GM12878 (cell line): Measurements from ENCODE around the gene NDRG4. TPM values are rescaled to one million over a fixed set of nuclear protein-coding genes. Genes with fewer than 3 reads are reported as not detected.
A peak's percentile ranks its signal among the peaks of the same experiment; 100 is the strongest.

Source experiments
- ATAC-seq: fragments of 200-7000 bp; cut with Tn5 transposase; 3 replicates; pipeline ENCODE4 v1.9.1; 2020; ENCODE audit warnings: mild to moderate bottlenecking, moderate library complexity
- BruUV-seq: library from RNA; stranded (reverse); fragments of 400-500 nt; replicated peaks from 2 replicates; lab custom pipeline; 2021; lab: Mats Ljungman, UMichigan
- CTCF ChIA-PET: fragments of 300-600 bp; sonication (Branson Sonifier 250); formaldehyde crosslinking; extraction: SDS; loops from one replicate; lab custom pipeline; 2021; ENCODE audit warnings: inconsistent platforms; lab: Yijun Ruan, JAX
- POLR2A ChIA-PET: fragments of 350-600 bp; formaldehyde crosslinking; extraction: SDS; loops from one replicate; lab custom pipeline; 2021; ENCODE audit warnings: inconsistent platforms; lab: Charles Lee
- RAD21 ChIA-PET: fragments of 300-600 bp; sonication (Branson Sonifier 250); formaldehyde crosslinking; loops from one replicate; lab custom pipeline; 2023; ENCODE audit warnings: antibody characterized with exemption; ENCODE audit not compliant: unreplicated experiment; lab: Charles Lee
- SMC1A ChIA-PET: fragments of 300-600 bp; sonication (Branson Sonifier 250); formaldehyde crosslinking; loops from one replicate; lab custom pipeline; 2023; ENCODE audit not compliant: unreplicated experiment, uncharacterized antibody; lab: Charles Lee
- DNase-seq: peaks from one replicate; pipeline ENCODE4 v3.0.0-alpha.2; 2011; ENCODE audit warnings: low read depth, low spot score
- FAIRE-seq: peaks from 3 replicates; lab custom pipeline; 2011; peaks lifted over from hg19 to GRCh38; lab: Jason Lieb, UNC
- H2AFZ ChIP-seq: 2 replicates; pipeline ENCODE4 v1.6.0; 2011; ENCODE audit warnings: low read depth, low read length, control low read depth; ENCODE audit not compliant: control insufficient read depth
- H3K27ac ChIP-seq: 2 replicates; pipeline ENCODE4 v1.5.1; 2011; ENCODE audit warnings: control low read depth; ENCODE audit not compliant: control insufficient read depth, insufficient read depth
- H3K27me3 ChIP-seq, 2 experiments: replicated peaks in 1 of 2; 2 replicates each; pipeline versions ENCODE4 v1.6.0 to v1.6.1; 2011; ENCODE audit warnings: low read length in 1 of 2; ENCODE audit not compliant: control insufficient read depth in 2 of 2, insufficient read depth in 2 of 2
- H3K36me3 ChIP-seq, 2 experiments: 2 replicates each; pipeline ENCODE4 v1.5.1; 2011; ENCODE audit warnings: low read length in 1 of 2; ENCODE audit not compliant: control insufficient read depth in 2 of 2, insufficient read depth in 2 of 2
- H3K4me1 ChIP-seq: 2 replicates; pipeline ENCODE4 v1.6.1; 2011; ENCODE audit warnings: mild to moderate bottlenecking, low read length, moderate library complexity, mixed read lengths; ENCODE audit not compliant: control insufficient read depth, insufficient read depth
- H3K4me2 ChIP-seq: 2 replicates; pipeline ENCODE4 v1.6.0; 2011; ENCODE audit warnings: control low read depth; ENCODE audit not compliant: control insufficient read depth, insufficient read depth
- H3K4me3 ChIP-seq: fragments of 200-600 bp; sonication (generic); 2 replicates; pipeline ENCODE4 v1.5.1; 2016
- H3K79me2 ChIP-seq: 2 replicates; pipeline ENCODE4 v1.6.0; 2011; ENCODE audit warnings: low read length; ENCODE audit not compliant: control insufficient read depth, insufficient read depth
- H3K9ac ChIP-seq: 2 replicates; pipeline ENCODE4 v1.8.0; 2011; ENCODE audit warnings: low read length, control low read depth, mixed read lengths; ENCODE audit not compliant: control insufficient read depth, insufficient read depth
- H3K9me3 ChIP-seq: replicated peaks from 3 replicates; pipeline ENCODE4 v1.5.1; 2011; ENCODE audit warnings: mild to moderate bottlenecking, low read length; ENCODE audit not compliant: control insufficient read depth, insufficient read depth
- H4K20me1 ChIP-seq: 2 replicates; pipeline ENCODE4 v1.6.0; 2011; ENCODE audit not compliant: control insufficient read depth, insufficient read depth
- ATF3 ChIP-seq: IDR thresholded peaks from 2 replicates; pipeline ENCODE4 v1.6.1; 2011; ENCODE audit warnings: low read depth, mild to moderate bottlenecking, low read length, moderate library complexity, borderline replicate concordance; ENCODE audit errors: extremely low read depth
- CHD2 ChIP-seq: IDR thresholded peaks from 2 replicates; pipeline ENCODE4 v1.6.1; 2011; ENCODE audit warnings: low read depth, low read length, improper control_type of control experiment, borderline replicate concordance
- CTCF ChIP-seq, 3 experiments: IDR thresholded peaks in 2 of 3; conservative IDR thresholded peaks in 1 of 3; 2 replicates each; pipeline ENCODE4 v1.5.1; 2011; ENCODE audit warnings: low read depth in 3 of 3, low read length in 3 of 3, mild to moderate bottlenecking in 3 of 3, control low read depth in 2 of 3, moderate library complexity in 2 of 3, inconsistent platforms in 1 of 3, mixed read lengths in 1 of 3; ENCODE audit not compliant: control insufficient read depth in 2 of 3, insufficient read depth in 1 of 3; ENCODE audit errors: extremely low read depth in 1 of 3
- IKZF1 ChIP-seq: fragments of 450-650 bp; conservative IDR thresholded peaks from 2 replicates; pipeline ENCODE4 v1.6.1; 2017; ENCODE audit warnings: antibody characterized with exemption, mild to moderate bottlenecking
- IKZF2 ChIP-seq, 2 experiments: fragments of 450-650 bp; IDR thresholded peaks; 2 replicates each; pipeline ENCODE4 v1.6.1; 2017; ENCODE audit warnings: mild to moderate bottlenecking in 2 of 2, moderate library complexity in 2 of 2
- MEF2B ChIP-seq: fragments of 450-650 bp; IDR thresholded peaks from 2 replicates; pipeline ENCODE4 v1.6.1; 2018; ENCODE audit warnings: mild to moderate bottlenecking, moderate library complexity; ENCODE audit not compliant: partially characterized antibody, poor library complexity, severe bottlenecking
- NRF1 ChIP-seq: conservative IDR thresholded peaks from 2 replicates; pipeline ENCODE4 v1.6.1; 2011; ENCODE audit warnings: mild to moderate bottlenecking, low read depth, low read length, improper control_type of control experiment
- POLR2A ChIP-seq: IDR thresholded peaks from 2 replicates; pipeline ENCODE4 v1.6.1; 2011; ENCODE audit warnings: low read depth, mild to moderate bottlenecking, low read length
- REST ChIP-seq: IDR thresholded peaks from 2 replicates; pipeline ENCODE4 v1.6.1; 2012; ENCODE audit warnings: mild to moderate bottlenecking, low read depth, low read length
- SKIL ChIP-seq: fragments of 450-650 bp; IDR thresholded peaks from 2 replicates; pipeline ENCODE4 v1.6.1; 2017; ENCODE audit warnings: mild to moderate bottlenecking, low read depth, inconsistent platforms; ENCODE audit not compliant: poor library complexity, severe bottlenecking
- SMARCA5 ChIP-seq: fragments of 450-650 bp; IDR thresholded peaks from 2 replicates; pipeline ENCODE4 v1.6.1; 2017; ENCODE audit warnings: mild to moderate bottlenecking
- SMC3 ChIP-seq: IDR thresholded peaks from 2 replicates; pipeline ENCODE4 v1.6.1; 2011; ENCODE audit warnings: low read length, improper control_type of control experiment, borderline replicate concordance
- TARDBP ChIP-seq: IDR thresholded peaks from 2 replicates; pipeline ENCODE4 v1.6.1; 2016; ENCODE audit warnings: borderline replicate concordance
- TCF12 ChIP-seq: IDR thresholded peaks from 2 replicates; pipeline ENCODE4 v1.6.1; 2011; ENCODE audit warnings: low read depth, mild to moderate bottlenecking, low read length
- WGBS: methylation state at CpG from one replicate; pipeline ENCODE4 v1.1.6; 2016; ENCODE audit warnings: low lambda C conversion rate; ENCODE audit not compliant: insufficient replicate concordance, insufficient coverage; ENCODE audit errors: missing lambda C conversion rate; 5-methylcytosine and 5-hydroxymethylcytosine counted together
- in situ Hi-C: fragments of 300-500 bp; cut with MboI; formaldehyde crosslinking; loops from 9 replicates; pipeline ENCODE4 v1.14.3; 2018; ENCODE audit warnings: mixed read lengths
- intact Hi-C: fragments of 100-400 bp; cut with micrococcal nuclease; formaldehyde crosslinking; loops from one replicate; pipeline ENCODE4 v1.14.2; 2022; ENCODE audit not compliant: unreplicated experiment
- polyA plus RNA-seq, 11 experiments: library from polyadenylated mRNA; depleted of rRNA in 4 of 11; unstranded in 6 of 11; stranded (reverse) in 5 of 11; fragments of >200 nt; fragmentation: Nextera tagmentation in 4 of 11; fragmentation: Illumina TruSeq in 1 of 11; extraction: Ambion mirVana in 4 of 11; extraction: Trizol in 1 of 11; gene quantifications; 1 replicate in 1 of 11; 2 replicates in 10 of 11; pipeline versions ENCODE4 v1.2.1 to v1.2.3, GENCODE V29; 2011 to 2016; ENCODE audit warnings: inconsistent platforms in 2 of 11, missing spikeins in 2 of 11, low read depth in 1 of 11
- total RNA-seq, 4 experiments: library from RNA; depleted of rRNA in 3 of 4; stranded (reverse); fragments of >200 nt in 3 of 4; fragmentation: Illumina TruSeq in 1 of 4; extraction: Trizol in 1 of 4; gene quantifications; 2 replicates each; pipeline versions ENCODE4 v1.2.1 to v1.2.3, GENCODE V29; 2013 to 2021

NDRG4 gene
- total and polyA plus RNA-seq, 10 of the 15 experiments (the other 5 are each of a cell fraction or from before 2014, with no cell fraction given), result 0.33 to 3.8 (median 2.5) TPM

GRCh38 chr16:58511933-58512815 lies 12.2 kb downstream of the NDRG4 start:
- FAIRE-seq, result peak; percentile 66
- ATAC-seq, result peak; percentile 65
- ChIA-PET CTCF (interaction anchor here (0.9 to 2.5 kb wide), 14 partner anchors 9 to 244 kb away, joined by 3 to 30 read pairs (median 3); no protein-coding TSS in a partner anchor), RAD21 (interaction anchor here (0.9 to 3.7 kb wide), 3 partner anchors 149 to 244 kb away, joined by 3 to 19 read pairs (median 4); no protein-coding TSS in a partner anchor), POLR2A (no interaction called here), SMC1A (interaction anchor here (0.7 to 1.8 kb wide), 4 partner anchors 120 to 201 kb away, joined by 3 to 7 read pairs (median 3); no protein-coding TSS in a partner anchor)
- intact Hi-C loops (loop anchor here (1.0 kb wide), 2 partner anchors 149 to 244 kb away; no protein-coding TSS in a partner anchor), in situ Hi-C loops (loop anchor here (25.0 kb wide), 1 partner anchor 225 kb away; the partner anchor contains the start of gene GOT2)
- WGBS, result 56% methylated on average over 17 of the region's 17 CpGs
- Histone ChIP-seq H3K27ac (no peak overlapping the region), H3K9me3 (no peaks in the 10 kb centered on the region), H3K4me3 (no peak overlapping the region), H3K36me3 (peaks cover 2 to 6% of the 10 kb centered on the region in 2 experiments; a peak in 3 of 4 replicates), H3K79me2 (peaks cover 11% of the 10 kb centered on the region), H2AFZ (no peak overlapping the region), H4K20me1 (no peaks in the 10 kb centered on the region), H3K4me2 (no peak overlapping the region), H3K9ac (no peak overlapping the region), H3K27me3 (no peaks in the 10 kb centered on the region), H3K4me1 (peaks cover 12% of the 10 kb centered on the region)
- DNase-seq, result no peak
- no TSS peak for BruUV-seq
- TF ChIP-seq CHD2 (peak; percentile 41; the same call in 1 of the 2 replicates), IKZF1 (no peak), NRF1 (no peak), POLR2A (no peak), SMC3 (peak; percentile 77), TARDBP (no peak), TCF12 (peak; percentile 78; the same call in 1 of the 2 replicates), REST (no peak), SMARCA5 (peak; percentile 67; the same call in 1 of the 2 replicates), SKIL (no peak), MEF2B (peak; percentile 33), ATF3 (0 out of 2 replicates have a peak, but pooled peaks have one; percentile 27), CTCF (IDR thresholded peaks at IDR 0.05 in 2 of 3, conservative IDR thresholded peaks at IDR 0.05 in 1 of 3; ENCODE audit: control insufficient read depth in 2 of 3, extremely low read depth in 1 of 3, insufficient read depth in 1 of 3, low read depth in 3 of 3, low read length in 3 of 3) (peak; percentile 78 to 87 (median 81)), IKZF2 (IDR thresholded peaks at IDR 0.05) (no peak)
